HG03457 (cell line): Measurements from ENCODE around the gene LSMEM2.
"Not testable (repeated sequence)": the region's sequence is repeated elsewhere in the genome, so short reads cannot be mapped to it uniquely, and the experiment has no call there.

Experiments used
- ATAC-seq: cut with Tn5 transposase; IDR thresholded peaks from one replicate; pipeline ENCODE4 v1.9.1; 2021; ENCODE audit warnings: moderate number of reproducible peaks; ENCODE audit not compliant: unreplicated experiment

The LSMEM2 gene

GRCh38 chr3:50264383-50264963, 14.4 kb upstream of the LSMEM2 start:
- no peak for ATAC-seq

- no peak for ATAC-seq
Measured at GRCh38 chr3:50264964-50265485, 13.9 kb upstream of the LSMEM2 start.

DNA sequence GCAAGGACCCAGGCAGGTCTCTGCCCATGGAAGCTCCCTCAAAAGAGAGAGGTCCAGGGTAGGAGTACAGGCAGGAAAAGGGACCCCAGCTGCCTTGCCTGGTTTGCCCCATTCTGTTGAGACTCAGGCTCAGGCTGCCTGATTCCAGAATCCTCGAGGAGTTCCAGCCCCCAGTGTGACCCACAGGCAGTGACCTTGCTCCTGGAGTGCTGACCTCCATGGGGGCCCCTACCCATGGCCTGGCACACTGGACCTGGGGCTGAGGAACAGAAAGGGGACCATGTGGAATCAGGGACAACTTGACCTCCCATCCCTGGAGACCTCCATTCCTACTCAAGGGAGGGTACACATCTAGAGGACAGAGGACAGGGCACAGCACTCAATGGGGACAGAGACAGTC, 13.3 kb upstream of the LSMEM2 start:
- ATAC-seq: no peak

DNA sequence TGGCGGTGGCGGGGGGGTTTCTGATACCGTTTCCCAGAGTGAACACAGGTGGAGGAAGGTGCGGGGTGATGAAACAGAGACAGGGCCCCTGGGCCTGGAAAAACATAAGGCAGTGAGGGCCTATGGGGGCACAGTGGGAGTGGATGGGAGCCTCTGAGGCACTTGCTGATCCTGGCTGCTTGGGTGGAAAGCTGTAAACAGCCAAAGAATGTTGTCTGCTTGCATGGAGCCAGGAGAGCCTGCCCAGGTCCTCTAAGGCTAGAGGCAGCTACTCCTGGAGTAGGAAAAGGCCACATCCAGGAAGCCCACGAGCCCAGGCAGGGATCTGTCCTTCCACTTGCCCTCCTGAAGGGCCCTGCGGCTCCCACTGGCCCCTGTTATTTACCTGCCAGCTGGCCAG, 12.9 kb upstream of the LSMEM2 start:
- no peak for ATAC-seq

GRCh38 chr3:50266836-50267235, 12.1 kb upstream of the LSMEM2 start:
- ATAC-seq: no peak

DNA sequence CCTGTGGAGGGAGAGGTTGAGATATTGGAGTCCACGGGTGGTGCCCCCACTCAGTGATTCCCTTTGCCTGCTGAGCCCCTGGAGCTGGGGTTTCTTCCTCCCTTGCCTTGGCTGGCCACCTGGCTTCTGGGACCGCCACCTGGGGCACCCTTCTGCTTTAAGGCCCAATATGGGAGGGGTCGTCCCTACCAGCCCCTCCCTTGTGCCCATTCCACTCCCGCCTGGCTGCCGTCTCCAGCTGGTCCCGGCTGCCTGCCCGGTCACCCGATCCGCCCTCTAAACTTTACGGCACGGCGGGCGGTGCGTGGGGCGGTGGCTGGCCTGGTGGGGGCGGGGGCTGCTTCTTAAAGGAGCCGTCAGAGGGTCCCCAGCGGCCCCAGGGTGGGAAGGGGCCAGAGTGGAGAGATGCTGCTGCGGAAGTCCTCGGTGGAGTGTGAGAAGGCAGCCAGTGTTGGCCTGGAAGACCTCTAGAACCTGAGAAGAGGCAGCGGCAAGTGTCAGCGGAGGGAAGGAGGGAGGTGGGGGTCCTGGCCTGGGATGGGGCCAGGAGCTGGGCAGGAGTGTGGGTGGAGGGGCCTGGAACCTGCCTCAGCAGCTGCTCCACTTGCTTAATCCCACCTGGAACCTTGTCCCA, 11.5 kb upstream of the LSMEM2 start:
- ATAC-seq: no peak

DNA sequence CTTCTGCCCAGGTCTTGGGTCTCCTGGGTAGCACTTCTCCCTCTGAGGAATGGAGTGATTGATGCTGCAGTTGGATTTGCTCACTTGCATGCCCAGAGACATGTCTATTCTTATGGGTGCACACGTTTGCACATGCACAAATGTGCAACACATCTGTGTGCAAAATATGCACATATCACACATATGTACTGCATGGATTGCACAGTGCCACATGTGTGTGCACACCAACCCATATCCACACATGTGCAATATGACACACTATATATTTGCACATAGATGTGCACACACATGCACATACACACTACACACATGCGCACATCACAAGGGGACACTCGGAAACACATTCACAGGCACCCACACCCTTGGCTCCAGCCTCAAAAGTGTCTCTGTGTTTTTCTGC, 10.6 kb upstream of the LSMEM2 start:
- no peak for ATAC-seq

DNA sequence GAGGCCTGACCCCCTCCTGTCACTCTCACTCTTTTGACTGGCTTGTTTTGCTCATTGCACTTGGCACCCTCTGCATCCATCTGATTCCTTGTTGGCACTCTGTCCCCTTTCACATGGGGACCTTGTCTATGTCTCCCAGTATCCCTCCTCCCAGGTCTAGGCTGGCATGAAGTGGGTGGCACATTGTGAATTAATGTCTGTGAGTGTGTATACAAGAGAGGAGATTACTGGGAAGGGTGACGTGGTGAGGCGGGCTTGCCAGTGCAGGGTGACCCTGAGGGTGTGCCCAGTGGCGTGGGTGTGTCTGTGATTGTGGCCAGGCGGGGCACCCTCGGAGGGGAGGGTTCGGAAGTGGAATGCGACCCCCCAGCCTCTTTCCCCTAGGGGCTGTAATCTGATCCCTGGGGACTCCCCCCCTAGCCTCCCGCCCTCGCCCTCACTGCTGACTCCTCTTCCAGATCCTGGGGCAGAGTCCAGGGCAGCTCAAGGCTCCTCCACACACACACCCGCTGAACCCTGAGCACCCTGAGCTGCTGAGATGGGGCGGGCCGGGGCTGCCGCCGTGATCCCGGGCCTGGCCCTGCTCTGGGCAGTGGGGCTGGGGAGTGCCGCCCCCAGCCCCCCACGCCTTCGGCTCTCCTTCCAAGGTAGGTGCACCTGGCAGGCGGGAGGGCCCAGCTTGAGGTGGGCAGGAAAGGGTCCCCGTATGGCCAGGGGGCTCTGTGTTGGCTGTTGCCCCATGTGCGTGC, 10.0 kb upstream of the LSMEM2 start, which contains the start of gene SEMA3B:
Gene SEMA3B (plus strand): TSS at position 445 of the 749 bp plus-strand sequence. CDS start 94 bp downstream, at position 539.
- no peak for ATAC-seq

GRCh38 chr3:50269460-50269859, 9.4 kb upstream of the LSMEM2 start:
- no peak for ATAC-seq

GRCh38 chr3:50269977-50270413, 8.9 kb upstream of the LSMEM2 start:
- no peak for ATAC-seq

- ATAC-seq: no peak
Measured at GRCh38 chr3:50270422-50271224, 8.3 kb upstream of the LSMEM2 start.

- no peak for ATAC-seq
Measured at GRCh38 chr3:50271314-50271936, 7.5 kb upstream of the LSMEM2 start.

- not testable (repeated sequence) for ATAC-seq
Measured at GRCh38 chr3:50272538-50272910, 6.4 kb upstream of the LSMEM2 start.

DNA sequence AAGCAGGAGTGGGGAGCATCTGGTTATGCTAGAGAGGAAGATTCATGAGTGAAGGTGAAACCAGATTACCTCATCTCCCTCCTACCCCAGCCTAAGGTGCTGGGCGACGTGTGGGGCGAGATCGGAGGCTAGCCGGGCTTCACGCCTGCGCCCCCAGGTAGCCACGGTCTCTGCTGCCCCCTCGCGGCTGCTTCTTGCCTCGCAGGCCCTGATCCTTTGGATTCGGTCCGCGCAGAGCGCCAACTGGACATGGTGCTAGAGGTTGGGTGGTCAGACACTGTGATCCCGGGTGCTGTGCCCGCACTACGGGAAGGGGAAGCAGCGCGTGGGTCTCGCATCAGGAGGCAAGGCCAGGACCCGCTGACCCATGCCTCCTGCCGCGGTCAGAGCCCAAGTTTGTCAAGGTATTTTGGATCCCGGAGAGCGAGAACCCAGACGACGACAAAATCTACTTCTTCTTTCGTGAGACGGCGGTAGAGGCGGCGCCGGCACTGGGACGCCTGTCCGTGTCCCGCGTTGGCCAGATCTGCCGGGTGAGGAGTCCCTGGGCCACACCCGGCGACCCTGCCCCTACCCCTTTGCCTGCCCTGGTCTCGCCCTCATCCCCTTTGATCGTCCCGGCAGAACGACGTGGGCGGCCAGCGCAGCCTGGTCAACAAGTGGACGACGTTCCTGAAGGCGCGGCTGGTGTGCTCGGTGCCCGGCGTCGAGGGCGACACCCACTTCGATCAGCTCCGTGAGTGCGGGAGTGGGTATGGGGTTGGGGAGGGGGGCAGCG, 5.8 kb upstream of the LSMEM2 start:
- peak; percentile 60 for ATAC-seq

GRCh38 chr3:50273689-50274065, 5.2 kb upstream of the LSMEM2 start:
- ATAC-seq: no peak

GRCh38 chr3:50274371-50275104, 4.3 kb upstream of the LSMEM2 start:
- ATAC-seq: no peak

GRCh38 chr3:50275141-50275995, 3.5 kb upstream of the LSMEM2 start:
- no peak for ATAC-seq

- ATAC-seq: no peak
Measured at GRCh38 chr3:50275996-50276761, 2.7 kb upstream of the LSMEM2 start.
